ENCODE measurements around the gene LARGE1.
A peak's percentile ranks its signal among the peaks of the same experiment; 100 is the strongest.

The LARGE1 gene

GRCh38 chr22:33275073-33275443 lies 645.2 kb downstream of the LARGE1 start:
- no peak for DNase-seq

GRCh38 chr22:33274214-33275072 lies 645.8 kb downstream of the LARGE1 start:
- peak; percentile 63 for DNase-seq

DNA sequence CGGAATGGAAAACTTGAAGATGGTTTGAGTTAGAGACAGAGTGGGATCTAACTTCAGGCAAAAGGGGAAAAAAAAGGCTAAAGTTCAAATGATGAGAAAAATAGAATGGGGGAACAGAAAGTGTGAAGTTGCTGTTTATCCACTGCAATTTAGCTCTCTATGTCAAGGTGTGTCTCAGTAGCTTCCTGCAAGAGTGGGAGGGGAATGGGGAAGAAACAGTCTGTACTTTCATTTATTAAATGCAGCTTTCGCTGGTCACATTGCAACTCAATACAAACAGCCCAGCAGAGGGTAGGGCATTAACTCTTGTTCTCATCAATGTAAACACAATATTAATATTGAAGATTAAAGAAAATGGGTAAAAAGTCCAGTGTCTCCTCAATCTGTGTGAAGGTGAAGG lies 647.4 kb downstream of the LARGE1 start:
- no peak for DNase-seq

DNA sequence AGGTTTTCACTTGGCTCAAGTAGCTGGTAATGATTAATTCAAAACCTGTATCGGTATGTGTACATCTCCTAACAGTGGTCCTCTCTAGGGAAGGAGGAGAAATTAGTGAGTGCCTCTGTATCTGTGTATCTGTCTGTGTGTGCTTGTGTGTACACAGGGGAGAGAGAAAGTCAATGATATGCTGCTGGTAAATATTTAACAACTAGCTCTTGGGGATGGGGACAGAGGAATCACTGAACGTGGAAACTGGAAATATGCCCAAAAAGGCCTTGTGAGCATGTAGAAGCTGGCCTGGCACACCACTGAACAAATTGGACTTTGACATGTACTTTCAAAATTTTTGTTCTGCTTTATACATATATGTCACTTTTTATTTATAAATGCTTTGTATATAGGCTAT lies 648.1 kb downstream of the LARGE1 start:
- peak; percentile 7 for DNase-seq

DNA sequence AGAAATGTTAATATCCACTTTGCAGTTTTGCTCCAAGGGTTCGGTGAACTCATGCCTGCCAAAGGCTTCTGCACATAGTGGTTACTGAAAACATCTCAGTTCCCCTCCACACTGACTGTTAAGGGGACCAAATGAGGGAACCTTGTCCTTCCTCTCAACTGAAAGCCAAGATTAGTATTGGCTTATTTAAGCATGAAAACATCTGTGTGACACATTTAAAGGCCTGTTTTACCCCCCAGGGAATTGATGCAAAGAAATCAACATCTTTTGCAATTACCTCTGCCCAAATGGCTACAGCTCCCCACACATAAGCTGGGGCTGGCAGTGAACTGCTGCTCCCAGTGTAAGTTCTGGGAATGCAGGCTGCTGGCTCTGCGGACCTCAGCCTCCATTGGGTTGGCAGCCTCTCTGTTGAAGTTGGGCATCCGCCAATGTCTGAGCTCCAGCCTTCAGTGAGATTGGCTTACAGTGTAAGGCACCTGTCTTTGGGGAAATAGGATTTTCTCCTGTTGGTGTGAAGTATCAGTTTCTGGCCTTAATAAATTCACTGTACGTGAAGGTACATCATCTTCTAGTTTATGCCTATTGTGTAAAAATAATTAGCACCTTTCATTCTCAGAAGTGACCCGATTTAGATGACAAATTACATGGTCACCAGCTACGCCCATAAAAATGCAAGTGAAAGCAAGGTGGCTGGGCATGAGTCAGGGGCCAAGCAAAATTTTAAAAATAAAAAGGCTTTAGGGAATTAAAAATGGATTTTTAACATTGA lies 648.7 kb downstream of the LARGE1 start:
- DNase-seq: peak; percentile 75

DNA sequence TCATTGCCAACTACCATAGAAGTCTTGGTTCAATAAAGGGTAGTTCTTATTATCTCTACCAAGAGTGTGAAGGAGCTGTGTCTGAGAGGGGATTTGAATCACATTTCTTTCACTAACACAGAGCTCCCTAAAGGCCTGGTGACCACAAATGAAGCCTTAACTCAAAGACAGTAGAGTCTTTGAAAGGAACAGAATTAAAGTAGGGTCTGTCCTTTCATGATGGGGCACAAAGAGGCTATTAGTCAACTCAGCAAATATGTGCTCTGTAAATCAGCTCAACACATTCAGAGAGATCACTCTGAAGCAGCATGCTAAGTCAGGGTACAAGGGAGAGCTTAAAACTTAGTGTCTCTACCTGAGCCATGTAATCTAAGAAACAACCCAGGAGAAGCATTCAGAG lies 649.7 kb downstream of the LARGE1 start:
- DNase-seq: no peak

DNA sequence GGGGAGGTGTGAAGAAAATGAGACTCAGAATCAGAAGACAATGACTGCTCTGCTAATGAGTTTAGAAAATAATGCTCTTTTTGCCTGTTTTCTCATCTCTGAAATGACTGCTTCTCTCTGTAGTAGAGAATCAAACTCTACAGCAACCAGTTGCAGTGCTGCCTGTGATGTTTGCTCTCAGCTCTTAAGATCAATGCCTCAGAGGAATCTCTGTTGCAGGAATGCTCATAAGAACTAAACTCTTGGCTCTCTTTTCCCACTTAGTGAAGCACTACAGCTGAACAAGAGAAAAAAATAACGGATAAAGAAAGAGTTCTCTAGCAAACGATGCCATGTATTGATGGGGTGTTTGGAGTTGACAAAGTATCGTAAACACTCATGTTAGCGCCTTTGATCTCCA lies 658.6 kb downstream of the LARGE1 start:
- no peak for DNase-seq

DNA sequence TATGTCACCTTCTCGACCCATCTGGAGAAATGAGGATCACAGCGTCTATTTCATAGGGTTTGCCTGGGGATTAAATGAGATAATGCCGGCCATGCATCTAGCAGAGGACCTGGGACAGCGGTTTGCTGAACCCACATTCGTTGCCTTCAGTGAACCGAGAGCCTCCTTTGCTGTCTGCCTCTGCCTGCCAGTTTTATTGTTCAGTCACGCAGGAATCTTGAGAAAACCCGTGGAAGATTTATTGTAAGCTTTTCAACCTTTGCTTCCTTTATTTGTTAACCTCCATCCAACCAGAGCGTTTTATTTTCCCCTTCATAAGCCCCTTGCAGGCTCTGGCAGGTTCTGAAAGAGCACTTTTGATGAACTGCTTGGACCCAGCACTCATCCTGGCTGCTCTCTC lies 659.8 kb downstream of the LARGE1 start:
- no peak for DNase-seq

GRCh38 chr22:33255791-33256190 lies 664.5 kb downstream of the LARGE1 start:
- DNase-seq: peak; percentile 17

DNA sequence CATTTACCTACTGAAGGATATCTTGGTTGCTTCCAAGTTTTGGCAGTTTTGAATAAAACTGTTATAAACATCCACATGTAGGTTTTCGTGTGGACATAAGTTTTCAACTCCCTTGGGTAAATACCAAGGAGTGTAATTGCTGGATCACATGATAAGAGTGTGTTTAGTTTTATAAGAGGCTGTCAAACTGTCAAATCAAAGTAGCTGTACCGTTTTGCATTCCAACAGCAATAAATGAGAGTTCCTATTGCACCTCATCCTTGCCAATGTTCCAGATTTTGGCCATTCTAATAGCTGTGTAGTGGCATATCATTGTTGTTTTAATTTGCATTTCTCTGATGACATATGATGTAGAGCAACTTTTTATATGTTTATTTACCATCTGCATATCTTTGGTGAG lies 671.3 kb downstream of the LARGE1 start:
- DNase-seq: no peak

DNA sequence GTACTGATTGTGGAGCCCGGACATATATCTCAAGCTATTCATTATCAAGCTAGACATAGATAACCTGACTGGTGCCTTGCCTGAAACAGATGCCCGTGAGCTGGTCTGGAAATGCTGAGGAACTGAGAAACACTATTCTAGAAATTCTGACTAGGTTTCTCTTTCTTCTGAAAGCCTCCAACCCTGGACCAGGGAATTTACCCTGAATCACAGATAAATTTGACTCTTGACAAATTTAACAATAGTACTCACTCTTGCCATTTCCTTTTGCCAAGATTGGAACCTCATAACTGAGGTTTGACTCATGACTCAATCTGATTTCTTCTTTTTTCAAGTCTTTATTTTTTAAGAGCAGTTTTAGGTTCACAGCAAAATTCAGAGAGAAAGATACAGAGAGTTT lies 672.5 kb downstream of the LARGE1 start:
- DNase-seq: no peak

DNA sequence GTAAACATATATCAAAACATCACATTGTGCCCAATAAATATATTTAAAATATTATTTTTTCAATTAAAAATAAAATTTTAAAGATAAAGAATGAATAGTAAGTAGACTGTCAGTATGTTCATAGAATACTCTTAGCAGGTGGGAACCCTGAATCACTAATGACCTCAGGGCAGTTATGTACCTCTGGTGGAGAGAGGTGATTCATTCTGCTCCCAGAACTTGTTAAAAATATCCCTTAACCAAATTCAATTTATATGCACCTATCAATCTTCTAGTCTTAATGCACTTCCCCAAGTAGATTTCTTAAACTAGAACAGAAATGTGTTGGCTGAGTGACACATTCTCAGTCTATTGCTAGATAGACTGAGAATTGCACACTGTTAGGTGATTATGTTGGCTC lies 678.2 kb downstream of the LARGE1 start:
- DNase-seq: no peak

- DNase-seq: no peak
Measured at GRCh38 chr22:33240888-33241475, 679.3 kb downstream of the LARGE1 start.

DNA sequence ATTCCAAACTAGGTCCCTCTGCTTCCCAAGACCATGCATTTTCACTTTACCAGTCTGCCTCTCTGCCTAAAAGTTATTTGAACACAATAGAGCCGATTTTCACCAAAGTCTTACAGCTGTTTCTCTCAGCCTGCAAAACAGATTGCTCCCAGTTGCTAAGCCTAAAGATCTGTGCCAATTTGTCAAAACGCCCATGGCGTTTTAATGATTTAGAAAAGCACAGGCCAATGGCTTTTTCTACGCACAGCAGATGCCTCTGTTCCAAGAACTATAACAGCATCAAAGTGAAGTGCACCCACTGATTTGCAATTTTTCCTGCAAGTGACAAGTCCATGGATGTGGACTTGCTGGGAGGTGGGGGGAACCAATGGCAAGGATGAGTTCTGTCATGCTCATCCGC lies 688.2 kb downstream of the LARGE1 start:
- no peak for DNase-seq

DNA sequence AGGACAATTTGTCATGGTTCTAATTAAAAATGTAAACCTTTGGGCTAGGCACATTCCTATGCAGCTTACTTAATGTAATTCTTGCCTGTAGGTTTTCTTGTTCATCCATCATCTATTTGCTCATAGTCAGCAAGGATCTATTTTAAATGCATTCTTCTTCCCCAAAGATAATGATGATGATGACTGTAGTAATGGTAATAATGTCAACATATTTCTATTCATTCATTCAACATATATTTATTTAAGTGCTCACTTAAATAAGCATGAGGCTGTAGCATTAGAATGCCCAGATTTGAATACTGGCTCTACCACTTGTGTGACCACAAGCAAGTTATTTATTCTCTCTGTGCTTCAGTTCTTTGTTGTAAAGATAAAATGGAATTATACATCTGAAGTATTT lies 692.5 kb downstream of the LARGE1 start:
- no peak for DNase-seq

DNA sequence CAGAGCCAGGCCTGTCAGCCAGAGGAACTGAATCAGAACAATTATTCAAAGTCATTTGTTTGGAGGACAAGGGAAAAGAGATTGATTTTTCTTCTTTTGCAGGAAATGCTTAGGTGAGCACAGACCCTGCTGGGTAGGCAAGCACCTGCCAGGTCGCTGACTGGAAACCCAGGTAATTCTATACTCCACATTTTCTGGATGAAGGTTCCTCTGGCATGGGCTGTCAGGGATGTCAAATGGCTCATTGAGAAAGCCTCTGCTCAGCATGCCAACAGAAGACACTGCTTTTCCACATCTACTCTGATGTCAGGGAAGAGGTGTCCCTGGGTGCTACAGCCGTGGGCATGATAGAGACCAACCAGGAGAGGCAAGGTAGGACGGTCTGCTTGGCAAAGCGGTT lies 695.4 kb downstream of the LARGE1 start:
- no peak for DNase-seq

Measured in eye (tissue), 1 donor.